Epidermal melanocyte (primary cell): Measurements from ENCODE around the gene RASA4B.
"Not testable (repeated sequence)": the region's sequence is repeated elsewhere in the genome, so short reads cannot be mapped to it uniquely, and the experiment has no call there.

Source experiments
- DNase-seq: peaks from one replicate; pipeline ENCODE4 v3.0.0; 2011; ENCODE audit warnings: low spot score; ENCODE audit not compliant: insufficient read length

The RASA4B gene

DNA sequence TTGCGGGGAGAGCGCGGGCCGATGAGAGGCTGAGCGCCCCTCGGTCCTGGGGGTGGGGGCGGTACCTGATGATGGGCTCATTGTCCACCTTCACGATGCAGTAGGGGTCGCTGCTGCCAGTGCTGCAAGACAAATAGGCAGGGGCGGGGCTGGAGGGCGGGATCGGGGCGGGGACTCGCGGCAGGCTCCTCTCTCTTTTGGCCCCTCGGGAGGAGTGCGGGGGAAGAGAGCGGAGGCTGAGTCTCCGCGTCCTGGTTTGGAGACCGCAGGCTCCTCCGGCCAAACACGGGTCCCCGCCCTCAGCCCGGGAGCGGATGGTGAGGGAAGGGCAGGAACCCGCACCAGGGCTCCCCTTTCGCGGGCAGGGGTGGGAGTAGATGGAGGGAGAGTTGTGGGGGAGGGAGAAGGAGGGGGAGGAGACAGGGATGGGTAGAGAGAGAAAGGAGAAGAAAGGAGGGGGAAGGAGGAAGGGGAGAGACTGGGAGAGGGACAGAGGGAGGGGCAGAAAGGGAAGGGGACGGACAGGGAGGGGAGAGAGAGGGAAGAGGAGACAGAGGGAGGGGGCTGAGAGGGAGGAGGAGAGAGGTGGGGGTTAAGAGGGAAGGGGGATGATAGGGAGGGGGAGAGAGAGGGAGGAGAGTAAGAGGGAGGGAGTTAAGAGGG lies 5.6 kb downstream of the RASA4B start:
- not testable (repeated sequence) for DNase-seq

GRCh38 chr7:102510575-102510974 lies 7.0 kb downstream of the RASA4B start:
- DNase-seq = not testable (repeated sequence)

DNA sequence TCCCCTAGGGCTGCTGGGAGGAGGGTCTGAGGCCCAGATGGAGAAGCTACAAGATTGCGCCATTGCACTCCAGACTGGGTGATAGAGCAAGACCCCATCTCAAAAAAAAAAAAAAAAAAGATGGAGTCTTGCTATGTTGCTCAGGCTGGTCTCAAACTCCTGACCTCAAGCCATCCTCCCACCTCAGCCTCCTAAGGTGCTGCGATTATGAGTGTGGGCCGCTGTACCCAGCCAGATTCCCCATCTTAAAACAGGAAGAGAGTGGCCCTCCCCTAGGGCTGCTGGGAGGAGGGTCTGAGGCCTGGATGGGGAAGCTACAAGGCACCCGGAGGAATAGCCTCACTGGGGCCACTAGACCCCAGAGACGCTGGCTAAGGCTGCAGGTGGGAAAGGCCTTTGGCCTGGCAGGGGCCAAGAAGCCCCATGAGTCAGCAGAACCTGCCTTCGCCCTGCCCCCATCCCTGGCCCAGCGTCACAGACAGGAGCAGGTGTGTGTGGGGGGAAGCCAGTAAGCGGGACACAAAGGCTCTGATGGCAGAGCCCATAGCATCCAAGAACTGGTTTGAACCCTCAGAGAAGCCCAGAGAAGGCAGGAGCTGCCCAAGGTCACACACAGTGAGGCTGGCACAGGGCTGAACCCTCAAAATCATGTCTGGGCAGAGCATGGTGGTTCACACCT lies 10.0 kb downstream of the RASA4B start:
- DNase-seq = not testable (repeated sequence)

DNA sequence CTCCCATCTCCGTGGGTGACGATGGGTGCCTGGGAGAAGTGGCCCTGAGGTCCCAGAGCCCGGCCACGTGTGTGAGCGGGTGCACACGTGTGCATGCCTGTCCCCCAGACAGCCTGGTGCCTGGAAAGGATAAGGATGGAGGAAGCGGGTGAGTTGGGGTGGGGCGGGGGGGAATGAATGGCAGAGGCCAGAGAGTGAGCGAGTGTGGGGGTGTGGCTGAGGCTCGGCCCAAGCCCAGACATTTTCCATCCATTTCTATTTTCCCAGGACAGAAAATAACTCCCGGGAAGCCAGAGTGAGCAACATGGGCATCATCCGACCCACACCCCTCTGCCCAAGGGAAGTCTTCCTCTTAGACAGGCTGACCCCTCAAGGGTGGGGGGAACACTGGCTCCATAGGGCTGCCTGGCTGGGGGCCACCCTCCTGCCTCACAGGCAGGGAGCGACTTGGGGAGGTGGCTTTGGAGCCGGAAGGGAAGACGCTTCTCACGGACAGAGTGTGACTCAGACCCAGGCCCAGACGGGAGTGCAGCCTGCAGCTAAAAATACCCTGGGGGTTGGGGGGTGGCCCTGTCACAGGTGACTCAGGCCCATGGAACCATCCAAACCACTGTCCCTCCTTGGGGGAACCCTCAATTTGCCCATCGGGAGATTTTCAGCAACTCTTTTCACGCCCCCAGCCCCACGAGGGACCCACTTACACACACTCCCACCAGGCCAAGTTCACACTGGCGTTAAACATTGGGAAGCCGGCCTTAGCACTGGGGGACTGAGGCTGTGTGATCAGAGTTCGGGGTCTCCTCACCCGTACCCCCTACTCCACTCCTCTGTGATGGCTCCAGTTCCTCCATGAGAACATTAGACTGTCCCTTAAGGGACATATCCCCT lies 12.0 kb downstream of the RASA4B start:
- not testable (repeated sequence) for DNase-seq

DNA sequence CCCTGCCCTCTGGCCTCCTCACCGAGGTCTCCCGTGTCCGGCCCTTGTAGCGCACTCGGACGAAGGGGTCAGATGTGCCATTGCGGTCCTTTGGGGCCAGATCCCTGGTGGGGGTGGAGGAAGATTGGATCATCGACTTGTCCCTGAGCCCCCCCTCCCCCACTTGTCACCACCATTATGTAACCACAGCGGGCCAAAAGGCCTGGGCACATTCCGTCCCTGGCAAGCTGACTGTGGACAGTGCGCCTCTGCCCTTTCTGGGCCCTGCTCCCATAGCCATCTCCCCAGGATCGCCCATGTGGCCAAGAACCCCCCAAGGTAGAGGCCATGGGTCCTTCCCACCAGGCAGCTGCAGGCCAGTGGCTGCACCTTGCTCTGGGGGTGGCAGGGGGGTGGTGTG lies 14.4 kb downstream of the RASA4B start:
- not testable (repeated sequence) for DNase-seq

DNA sequence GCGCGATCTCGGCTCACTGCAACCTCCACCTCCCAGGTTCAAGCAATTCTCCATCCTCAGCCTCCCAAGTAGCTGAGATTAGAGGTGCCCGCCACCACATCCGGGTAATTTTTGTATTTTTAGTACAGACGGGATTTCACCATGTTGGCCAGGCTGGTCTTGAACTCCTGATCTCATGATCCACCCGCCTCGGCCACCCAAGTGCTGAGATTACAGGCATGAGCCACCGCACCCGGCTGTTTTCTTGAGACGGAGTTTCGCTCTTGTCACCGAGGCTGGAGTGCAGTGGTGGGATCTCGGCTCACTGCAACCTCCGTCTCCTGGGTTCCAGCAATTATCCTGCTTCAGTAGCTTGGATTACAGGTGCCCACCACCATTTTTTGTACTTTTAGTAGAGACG lies 19.3 kb downstream of the RASA4B start:
- DNase-seq = not testable (repeated sequence)

DNA sequence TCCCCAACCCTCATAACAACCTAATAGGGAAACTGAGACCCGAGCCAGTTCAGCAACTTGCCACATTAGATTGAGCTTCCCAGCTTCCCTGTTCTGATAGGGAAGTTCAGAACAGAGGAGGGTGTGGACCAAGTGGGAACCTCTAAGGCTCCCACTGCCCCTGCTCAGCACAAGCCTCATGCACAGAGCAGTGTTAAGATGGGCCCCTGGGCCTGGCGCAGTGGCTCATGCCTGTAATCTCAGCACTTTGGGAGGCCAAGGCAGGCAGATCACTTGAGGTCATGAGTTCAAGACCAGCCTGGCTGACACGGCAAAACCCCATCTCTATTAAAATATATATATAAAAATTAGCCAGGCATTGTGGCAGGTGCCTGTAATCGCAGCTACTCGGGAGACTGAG lies 20.3 kb downstream of the RASA4B start:
- DNase-seq = not testable (repeated sequence)

DNA sequence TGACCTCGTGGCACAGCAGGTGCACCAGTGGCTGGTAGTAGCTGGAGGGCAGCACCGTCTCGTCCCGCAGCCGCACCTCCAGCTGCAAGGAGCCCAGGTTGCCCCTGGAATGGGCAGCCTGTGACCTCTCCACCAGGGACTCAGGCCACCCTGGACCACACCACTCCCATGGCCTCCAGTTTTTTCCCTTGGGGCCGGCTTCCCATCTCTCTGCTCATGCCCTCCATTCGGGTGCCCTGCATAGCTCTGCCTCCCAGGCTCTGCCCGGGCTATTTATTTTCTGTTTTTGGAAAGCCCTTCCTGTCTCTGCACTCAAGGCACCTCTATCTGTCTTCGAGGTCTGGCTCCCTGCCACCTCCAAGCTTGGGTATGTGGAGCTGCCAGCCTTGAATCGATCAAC lies 20.7 kb downstream of the RASA4B start:
- not testable (repeated sequence) for DNase-seq

- DNase-seq = not testable (repeated sequence)
These were observed 23.0 kb downstream of the RASA4B start for GRCh38 chr7:102494473-102495149.

- DNase-seq = not testable (repeated sequence)
These were observed 23.6 kb downstream of the RASA4B start for GRCh38 chr7:102494026-102494425.

GRCh38 chr7:102493220-102493935 lies 24.2 kb downstream of the RASA4B start:
- DNase-seq = not testable (repeated sequence)

DNA sequence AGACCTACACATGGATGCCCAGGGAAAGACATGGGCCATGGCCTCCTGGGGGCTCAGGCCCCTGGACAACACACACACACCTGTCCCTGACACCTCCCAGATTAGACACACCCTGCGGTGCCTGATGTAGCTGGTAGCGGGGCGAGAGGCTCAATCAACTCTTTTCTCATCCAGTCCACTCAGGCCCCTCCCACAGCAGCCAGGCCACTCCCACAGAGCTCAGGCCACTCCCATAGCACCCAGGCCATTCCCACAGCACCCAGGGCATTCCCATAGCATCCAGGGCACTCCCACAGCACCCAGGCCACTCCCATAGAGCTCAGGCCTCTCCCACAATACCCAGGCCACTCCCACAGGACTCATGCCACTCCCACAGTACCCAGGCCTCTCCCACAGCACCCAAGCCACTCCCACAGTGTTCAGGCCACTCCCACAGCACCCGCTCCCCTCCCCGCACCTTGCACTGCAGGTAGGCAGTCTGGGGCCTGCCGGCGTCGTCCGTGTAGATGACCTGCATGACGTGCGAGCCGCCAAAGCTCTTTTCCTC lies 27.0 kb downstream of the RASA4B start:
- DNase-seq = not testable (repeated sequence)

DNA sequence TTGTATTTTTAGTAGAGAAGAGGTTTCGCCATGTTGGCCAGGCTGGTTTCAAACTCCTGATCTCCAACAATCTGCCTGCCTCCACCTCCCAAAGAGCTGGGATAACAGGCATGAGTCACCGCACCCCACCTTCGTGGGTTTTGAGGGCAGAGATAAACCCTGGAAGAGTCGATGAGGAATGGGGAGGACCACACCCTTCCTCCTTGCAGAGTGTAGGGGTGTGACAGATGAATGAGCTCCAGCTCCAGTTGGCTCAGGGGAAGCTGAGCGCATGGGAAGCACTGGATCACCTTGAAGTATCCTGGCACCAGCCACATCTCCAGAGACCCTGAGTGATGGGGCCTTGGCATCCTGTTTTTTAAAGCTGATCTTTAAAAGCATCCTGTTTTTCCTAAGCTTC lies 33.3 kb downstream of the RASA4B start:
- not testable (repeated sequence) for DNase-seq

- DNase-seq = not testable (repeated sequence)
These were observed 35.6 kb downstream of the RASA4B start for GRCh38 chr7:102481962-102482361.

GRCh38 chr7:102479982-102480637 lies 37.5 kb downstream of the RASA4B start:
- DNase-seq = not testable (repeated sequence)

GRCh38 chr7:102479209-102479584 lies 38.4 kb downstream of the RASA4B start:
- not testable (repeated sequence) for DNase-seq

DNA sequence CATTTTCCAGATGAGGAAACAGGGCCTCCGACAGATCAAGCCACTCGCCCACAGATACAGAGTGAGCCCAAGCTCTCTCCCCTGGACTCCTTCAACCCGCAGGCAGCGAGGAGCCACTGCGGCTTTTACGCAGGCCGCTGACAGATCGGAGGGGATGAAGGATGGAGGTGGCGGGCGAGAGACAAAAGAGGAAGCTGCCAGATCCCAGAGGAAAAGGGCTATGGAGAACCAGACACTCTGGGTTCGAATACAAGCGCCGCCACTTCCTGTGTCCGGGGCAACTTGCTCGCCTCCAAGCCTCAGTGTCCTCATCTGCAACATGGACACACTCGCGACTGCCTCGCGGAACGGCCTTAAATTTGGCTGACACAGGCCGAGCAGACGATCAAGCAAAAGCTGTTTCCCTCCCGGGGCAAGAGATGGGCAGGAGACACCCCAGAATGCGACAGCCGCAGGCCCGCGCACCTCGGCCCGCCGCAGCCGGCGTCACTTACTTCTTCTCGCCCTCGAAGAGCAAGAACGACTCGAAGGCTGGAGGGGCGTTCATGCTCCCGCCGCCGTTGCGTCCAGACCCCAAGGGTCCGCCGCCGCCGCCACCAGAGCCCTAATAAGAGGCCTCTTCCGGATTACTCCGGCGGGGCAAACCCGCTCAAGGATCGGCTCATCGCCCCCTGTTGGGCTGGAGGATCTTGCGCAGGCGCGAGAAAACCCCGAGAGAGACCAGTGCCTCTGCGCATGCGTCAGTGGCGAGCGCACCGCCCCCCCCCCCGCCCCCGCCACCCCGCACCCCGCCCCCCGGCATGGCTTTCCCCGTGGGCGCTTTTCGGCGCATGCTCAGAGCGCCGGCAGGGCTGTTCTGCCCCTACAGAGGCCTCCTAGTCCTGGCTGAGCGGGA lies 39.0 kb downstream of the RASA4B start, which contains the start of gene POLR2J:
TSS of gene POLR2J (minus strand) at position 609 of the 895 bp plus-strand sequence. CDS start at position 547, 62 bp downstream.
- not testable (repeated sequence) for DNase-seq

- DNase-seq = not testable (repeated sequence)
These were observed 42.7 kb downstream of the RASA4B start for GRCh38 chr7:102474736-102475435.
